Mucosa of descending colon (tissue), 3 donors: ENCODE results near the gene QSOX1. TPM values are rescaled to one million over a fixed set of nuclear protein-coding genes. Genes with fewer than 3 reads are reported as not detected.

ENCODE experiments used
- ATAC-seq: fragments of 200-7000 bp; cut with Tn5 transposase; one replicate; pipeline ENCODE4 v1.9.1; 2020; ENCODE audit warnings: mild to moderate bottlenecking, moderate library complexity
- DNase-seq, 3 donors: peaks; one replicate each; pipeline ENCODE4 v3.0.0-alpha.2; 2020
- H3K36me3 ChIP-seq: fragments of 200-600 bp; one replicate; pipeline ENCODE4 v1.8.0; 2021; ENCODE audit warnings: low read depth, mild to moderate bottlenecking
- H3K4me1 ChIP-seq: fragments of 200-600 bp; one replicate; pipeline ENCODE4 v1.8.0; 2021; ENCODE audit warnings: low read depth, mild to moderate bottlenecking
- H3K4me3 ChIP-seq: fragments of 200-600 bp; one replicate; pipeline ENCODE4 v1.8.0; 2021; ENCODE audit warnings: mild to moderate bottlenecking
- H3K9me3 ChIP-seq: fragments of 200-600 bp; one replicate; pipeline ENCODE4 v1.8.0; 2021; ENCODE audit warnings: mild to moderate bottlenecking
- intact Hi-C, 2 donors: fragments of 100-400 bp; cut with DNase I in 1 of 2; cut with micrococcal nuclease in 1 of 2; formaldehyde crosslinking; loops; one replicate each; pipeline versions ENCODE4 v1.11.0 to v1.11.1; 2022; cut with DNase I, micrococcal nuclease
- total RNA-seq, 3 donors: library from RNA; stranded (reverse); fragmentation: NEBNext Ultra II Directional in 2 of 3; extraction: Animal tissue kit (Norgen Biotek cat#: 25700) in 2 of 3; gene quantifications; one replicate each; pipeline versions ENCODE4 v1.2.1 to v1.2.4, GENCODE V29; 2021 to 2023
- TF ChIP-seq, protein P1 (sequence below): fragments of 200-600 bp; IDR thresholded peaks from one replicate; pipeline ENCODE4 v1.8.0; 2022; ENCODE audit warnings: antibody characterized with exemption, mild to moderate bottlenecking
- donor health status: DM: no; HTN: no; CAD: no; lungs with moderate emphysema.
- donor health status: DM: no; HTN: no; CAD: no.
- donor health status: DM: no; HTN: yes; CAD: no.

The QSOX1 gene
- total RNA-seq, 3 donors from 2014 or later = 96.4 to 260 (median 185) TPM

DNA sequence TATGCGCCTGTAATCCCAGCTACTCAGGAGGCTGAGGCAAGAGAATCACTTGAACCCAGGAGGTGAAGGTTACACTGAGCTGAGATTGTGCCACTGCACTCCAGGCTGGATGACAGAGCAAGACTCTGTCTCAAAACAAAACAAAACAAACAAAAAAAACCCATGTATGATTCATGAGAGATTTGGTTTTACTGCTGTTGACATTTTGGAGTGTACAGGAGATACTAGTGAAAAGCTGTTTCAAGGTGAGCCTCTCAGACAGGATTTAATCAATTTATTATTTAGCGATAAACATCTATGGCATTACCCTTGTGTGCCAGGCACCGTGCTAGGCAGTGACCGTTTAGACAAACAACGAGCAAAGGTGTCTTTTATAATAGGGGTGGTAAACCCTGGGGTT is 91.9 kb downstream of the QSOX1 start:
- TF ChIP-seq, protein P1, sequence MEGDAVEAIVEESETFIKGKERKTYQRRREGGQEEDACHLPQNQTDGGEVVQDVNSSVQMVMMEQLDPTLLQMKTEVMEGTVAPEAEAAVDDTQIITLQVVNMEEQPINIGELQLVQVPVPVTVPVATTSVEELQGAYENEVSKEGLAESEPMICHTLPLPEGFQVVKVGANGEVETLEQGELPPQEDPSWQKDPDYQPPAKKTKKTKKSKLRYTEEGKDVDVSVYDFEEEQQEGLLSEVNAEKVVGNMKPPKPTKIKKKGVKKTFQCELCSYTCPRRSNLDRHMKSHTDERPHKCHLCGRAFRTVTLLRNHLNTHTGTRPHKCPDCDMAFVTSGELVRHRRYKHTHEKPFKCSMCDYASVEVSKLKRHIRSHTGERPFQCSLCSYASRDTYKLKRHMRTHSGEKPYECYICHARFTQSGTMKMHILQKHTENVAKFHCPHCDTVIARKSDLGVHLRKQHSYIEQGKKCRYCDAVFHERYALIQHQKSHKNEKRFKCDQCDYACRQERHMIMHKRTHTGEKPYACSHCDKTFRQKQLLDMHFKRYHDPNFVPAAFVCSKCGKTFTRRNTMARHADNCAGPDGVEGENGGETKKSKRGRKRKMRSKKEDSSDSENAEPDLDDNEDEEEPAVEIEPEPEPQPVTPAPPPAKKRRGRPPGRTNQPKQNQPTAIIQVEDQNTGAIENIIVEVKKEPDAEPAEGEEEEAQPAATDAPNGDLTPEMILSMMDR = no peak
- no peak for DNase-seq
- no peaks in the 10 kb centered on the region for H3K36me3 ChIP-seq
- intact Hi-C loops = no loop called here
- H3K4me3 ChIP-seq = no peak overlapping the region
- no peaks in the 10 kb centered on the region for H3K4me1 ChIP-seq
- ATAC-seq = no peak
- no peaks in the 10 kb centered on the region for H3K9me3 ChIP-seq

DNA sequence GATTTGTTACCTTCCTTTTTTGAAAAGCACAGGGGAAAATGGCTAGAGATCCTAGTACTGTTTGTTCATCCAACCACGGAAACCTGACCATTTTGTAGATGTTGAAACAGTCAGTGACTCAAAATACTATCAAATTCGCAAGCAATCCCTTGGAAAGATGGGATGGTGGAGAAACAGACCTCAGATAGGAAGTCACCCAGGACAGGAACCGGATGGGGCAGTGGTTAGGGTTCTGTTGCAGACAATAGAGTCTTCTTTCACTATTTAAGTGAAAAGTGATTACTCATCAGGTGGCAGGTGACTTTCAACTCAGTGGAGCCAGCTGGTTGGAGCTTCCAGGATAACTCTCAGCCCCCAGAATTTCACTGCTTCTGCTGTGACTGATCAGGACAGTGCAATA is 92.4 kb downstream of the QSOX1 start:
- no peak for DNase-seq

DNA sequence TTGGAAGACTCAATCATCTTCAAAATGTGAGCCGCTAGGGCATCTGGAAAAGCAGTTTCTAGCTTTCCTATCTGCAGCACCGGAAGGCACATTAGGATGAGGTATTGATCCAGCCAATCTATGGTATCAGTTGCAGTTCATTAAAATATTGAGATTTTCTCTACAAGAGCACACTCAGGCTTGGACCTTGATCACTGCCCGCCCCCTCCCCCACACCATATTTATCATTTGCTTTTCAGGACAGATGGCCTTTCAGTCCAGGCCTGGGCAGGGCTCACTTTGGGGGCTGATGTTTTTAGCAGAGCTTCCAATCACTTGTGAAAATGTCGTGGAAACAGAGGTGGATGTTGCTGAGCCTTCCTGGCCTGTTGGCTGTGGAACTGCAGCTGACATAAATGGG is 92.9 kb downstream of the QSOX1 start:
- TF ChIP-seq, protein P1 = no peak
- DNase-seq (no peak), ATAC-seq (no peak)
- H3K9me3 ChIP-seq = no peaks in the 10 kb centered on the region
- no peak overlapping the region for H3K4me3 ChIP-seq
- H3K36me3 ChIP-seq = no peaks in the 10 kb centered on the region
- intact Hi-C loops = no loop called here
- no peaks in the 10 kb centered on the region for H3K4me1 ChIP-seq

More for the DNA sequence above, 92.4 kb downstream of the QSOX1 start:
- Histone ChIP-seq H3K36me3 (no peaks in the 10 kb centered on the region), H3K4me1 (no peaks in the 10 kb centered on the region), H3K4me3 (no peak overlapping the region), H3K9me3 (no peaks in the 10 kb centered on the region)
- TF ChIP-seq, protein P1 = no peak
- ATAC-seq = no peak
- intact Hi-C loops = no loop called here

DNA sequence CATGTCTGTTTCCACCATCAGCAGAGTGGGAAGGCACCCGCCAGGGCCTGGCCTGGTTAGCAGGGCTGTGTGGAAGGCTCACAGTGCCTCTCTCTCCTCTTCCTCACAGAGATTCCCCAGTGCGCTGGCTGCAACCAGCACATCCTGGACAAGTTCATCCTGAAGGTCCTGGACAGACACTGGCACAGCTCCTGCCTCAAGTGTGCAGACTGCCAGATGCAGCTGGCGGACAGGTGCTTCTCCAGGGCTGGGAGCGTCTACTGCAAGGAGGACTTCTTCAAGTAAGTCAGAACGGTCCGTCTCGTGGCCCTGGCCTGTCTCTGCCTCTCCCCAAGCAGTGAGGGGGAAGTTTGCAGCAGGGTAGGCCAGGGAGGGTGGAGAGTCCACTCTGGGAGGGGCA is 93.5 kb downstream of the QSOX1 start:
- H3K9me3 ChIP-seq = no peaks in the 10 kb centered on the region
- intact Hi-C loops = no loop called here
- H3K4me3 ChIP-seq = no peak overlapping the region
- H3K4me1 ChIP-seq = no peaks in the 10 kb centered on the region
- H3K36me3 ChIP-seq = no peaks in the 10 kb centered on the region
- no peak for DNase-seq
- TF ChIP-seq, protein P1 = no peak
- no peak for ATAC-seq

DNA sequence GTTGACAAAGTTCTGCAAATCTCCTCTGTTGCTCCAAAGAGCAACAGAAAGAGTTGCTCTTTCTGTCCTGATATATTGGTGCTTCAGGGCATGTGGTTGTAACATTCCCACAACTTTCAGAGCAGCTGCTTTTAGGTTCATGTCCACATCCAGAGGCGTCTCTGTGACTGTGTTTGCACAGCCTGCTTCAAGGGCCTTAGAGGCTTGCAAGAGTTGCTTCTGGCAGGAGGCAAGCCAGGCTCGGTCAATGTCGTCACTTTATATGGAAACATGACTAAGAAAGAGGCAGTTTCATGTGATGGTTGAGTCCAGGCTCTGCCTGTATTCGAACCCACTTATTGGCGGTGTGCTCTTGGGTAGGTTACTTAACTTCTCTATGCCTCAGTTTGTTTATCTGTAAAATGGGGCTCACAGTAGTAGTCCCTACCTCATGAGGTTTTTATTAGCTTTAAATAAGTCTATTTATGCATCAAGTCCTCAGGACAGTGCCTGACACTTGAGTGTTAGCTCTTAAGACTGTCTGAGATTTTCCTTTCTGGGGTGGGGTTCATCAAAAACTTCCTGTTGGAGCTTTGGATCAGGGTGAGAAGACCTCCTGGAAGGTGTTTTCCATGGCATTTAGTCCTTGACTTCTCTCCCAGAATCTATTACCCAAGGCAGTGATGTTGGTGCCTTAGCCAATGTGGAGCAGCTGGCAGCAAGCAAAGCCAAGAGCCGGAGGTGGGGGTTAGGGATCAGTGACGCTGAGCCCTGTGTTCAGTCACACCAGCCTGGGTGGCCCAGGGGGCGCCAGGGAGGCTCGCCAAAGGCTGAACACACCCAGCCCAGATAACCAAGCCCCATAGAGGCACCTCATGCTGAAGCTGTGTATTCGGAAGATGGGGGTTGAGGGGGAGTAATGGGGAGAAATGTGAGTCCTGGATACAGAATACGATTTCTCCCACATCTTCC is 94.3 kb downstream of the QSOX1 start:
- Histone ChIP-seq H3K4me1 (no peaks in the 10 kb centered on the region), H3K9me3 (no peaks in the 10 kb centered on the region), H3K4me3 (no peak overlapping the region), H3K36me3 (no peaks in the 10 kb centered on the region)
- TF ChIP-seq, protein P1 = no peak
- ATAC-seq = no peak
- no peak for DNase-seq
- intact Hi-C loops = no loop called here
